OCI-LY3 (cell line): ENCODE data around the gene TTC23.

Experiments used
- CTCF ChIP-seq: fragments of 200-600, 300-600 bp; sonication (generic); IDR thresholded peaks from 2 replicates; pipeline ENCODE4 v1.5.1; 2014; ENCODE audit warnings: antibody characterized with exemption, low read length, low read depth
- EZH2phosphoT487 ChIP-seq: fragments of 200-600 bp; shearing (Covaris generic); IDR thresholded peaks from 2 replicates; pipeline ENCODE4 v1.6.1; 2018; ENCODE audit warnings: antibody characterized with exemption, mixed run types, low read depth

- no peak for TF ChIP-seq CTCF
- TF ChIP-seq EZH2phosphoT487, result no peak
These were observed 51.5 kb downstream of the TTC23 start for GRCh38 chr15:99197856-99198255.
